MM.1S (cell line): ENCODE measurements around the gene VPS18.

ENCODE experiments used
- DNase-seq: peaks from one replicate; pipeline ENCODE4 v3.0.0-alpha.2; 2015
- H2AFZ ChIP-seq: fragments of 300-600 bp; sonication (generic); 2 replicates; pipeline ENCODE4 v1.6.0; 2016; ENCODE audit warnings: antibody characterized with exemption, low read length
- H3F3A ChIP-seq: fragments of 300-600 bp; sonication (generic); 2 replicates; pipeline ENCODE4 v1.6.1; 2016; ENCODE audit warnings: mild to moderate bottlenecking, antibody characterized with exemption, low read length, moderate library complexity, mixed read lengths; ENCODE audit not compliant: insufficient read depth
- H3K27ac ChIP-seq: fragments of 300-600 bp; sonication (generic); 2 replicates; pipeline ENCODE4 v1.5.1; 2016; ENCODE audit warnings: mild to moderate bottlenecking, low read length
- H3K27me3 ChIP-seq: fragments of 300-600 bp; sonication (generic); replicated peaks from 2 replicates; pipeline ENCODE4 v1.6.0; 2016; ENCODE audit warnings: low read length; ENCODE audit not compliant: insufficient read depth
- H3K36me3 ChIP-seq: fragments of 300-600 bp; sonication (generic); replicated peaks from 2 replicates; pipeline ENCODE4 v1.6.1; 2016; ENCODE audit warnings: mild to moderate bottlenecking, low read length, mixed read lengths; ENCODE audit not compliant: insufficient read depth
- H3K4me1 ChIP-seq: fragments of 300-600 bp; sonication (generic); 2 replicates; pipeline ENCODE4 v1.6.1; 2016; ENCODE audit warnings: low read length, mixed read lengths
- H3K4me2 ChIP-seq: fragments of 300-600 bp; sonication (generic); 2 replicates; pipeline ENCODE4 v1.6.0; 2016; ENCODE audit warnings: low read depth, low read length
- H3K4me3 ChIP-seq: fragments of 300-600 bp; sonication (generic); 2 replicates; pipeline ENCODE4 v1.5.1; 2016; ENCODE audit warnings: low read length, mixed read lengths
- H3K79me2 ChIP-seq: fragments of 300-600 bp; sonication (generic); 2 replicates; pipeline ENCODE4 v1.6.1; 2016; ENCODE audit warnings: mixed run types, low read length, mixed read lengths
- H3K9ac ChIP-seq: fragments of 300-600 bp; sonication (generic); 2 replicates; pipeline ENCODE4 v1.6.1; 2016; ENCODE audit warnings: low read length, mixed read lengths
- H3K9me2 ChIP-seq: fragments of 300-600 bp; sonication (generic); replicated peaks from 2 replicates; pipeline ENCODE4 v1.6.1; 2016; ENCODE audit warnings: mild to moderate bottlenecking, low read length, mixed read lengths; ENCODE audit not compliant: insufficient read depth
- H3K9me3 ChIP-seq: fragments of 300-600 bp; sonication (generic); replicated peaks from 2 replicates; pipeline ENCODE4 v1.6.1; 2016; ENCODE audit warnings: mild to moderate bottlenecking, low read length, mixed read lengths; ENCODE audit not compliant: insufficient read depth
- H4K20me1 ChIP-seq: fragments of 300-600 bp; sonication (generic); 2 replicates; pipeline ENCODE4 v1.6.1; 2016; ENCODE audit warnings: mild to moderate bottlenecking, low read length, moderate library complexity, mixed read lengths; ENCODE audit not compliant: insufficient read depth
- CTCF ChIP-seq: fragments of 300-600 bp; sonication (generic); IDR thresholded peaks from 2 replicates; pipeline ENCODE4 v1.5.1; 2016; ENCODE audit warnings: antibody characterized with exemption, low read length, mixed read lengths
- EZH2 ChIP-seq: fragments of 300-600 bp; sonication (generic); optimal IDR thresholded peaks from 2 replicates; pipeline ENCODE3; 2017; ENCODE audit warnings: low read depth, mild to moderate bottlenecking, antibody characterized with exemption, low read length, mixed read lengths
- EZH2phosphoT487 ChIP-seq: fragments of 300-600 bp; sonication (generic); IDR thresholded peaks from 2 replicates; pipeline ENCODE4 v1.6.1; 2018; ENCODE audit warnings: antibody characterized with exemption, low read length

VPS18 gene

GRCh38 chr15:40854161-40854560, 40.1 kb upstream of the VPS18 start:
- peaks cover 16% of the 10 kb centered on the region; the same call in 1 of the 2 replicates for H3K79me2 ChIP-seq
- no peaks in the 10 kb centered on the region for H3K9me2 ChIP-seq
- TF ChIP-seq CTCF (no peak), EZH2 (no peak), EZH2phosphoT487 (no peak)
- no peak overlapping the region for H2AFZ ChIP-seq
- no peaks in the 10 kb centered on the region for H3K9me3 ChIP-seq
- DNase-seq, result no peak
- H3K9ac ChIP-seq, result no peak overlapping the region
- no peaks in the 10 kb centered on the region for H4K20me1 ChIP-seq
- no peaks in the 10 kb centered on the region for H3F3A ChIP-seq
- no peaks in the 10 kb centered on the region for H3K36me3 ChIP-seq
- no peak overlapping the region for H3K4me3 ChIP-seq
- H3K27me3 ChIP-seq, result no peaks in the 10 kb centered on the region
- no peak overlapping the region for H3K27ac ChIP-seq
- no peak overlapping the region for H3K4me2 ChIP-seq
- no peaks in the 10 kb centered on the region for H3K4me1 ChIP-seq

- Histone ChIP-seq H3K79me2 (peaks cover 6% of the 10 kb centered on the region; the same call in 1 of the 2 replicates), H3K36me3 (no peaks in the 10 kb centered on the region)
- no peak for DNase-seq
Measured at GRCh38 chr15:40855706-40856234, 38.5 kb upstream of the VPS18 start.

GRCh38 chr15:40856746-40857145, 37.5 kb upstream of the VPS18 start:
- no peaks in the 10 kb centered on the region for H4K20me1 ChIP-seq
- H3K9me2 ChIP-seq, result no peaks in the 10 kb centered on the region
- H3K27ac ChIP-seq, result no peak overlapping the region
- H3K4me3 ChIP-seq, result no peak overlapping the region
- H3K9ac ChIP-seq, result no peak overlapping the region
- H3K27me3 ChIP-seq, result no peaks in the 10 kb centered on the region
- no peaks in the 10 kb centered on the region for H3K36me3 ChIP-seq
- no peak overlapping the region for H2AFZ ChIP-seq
- H3K4me2 ChIP-seq, result no peak overlapping the region
- no peaks in the 10 kb centered on the region for H3K9me3 ChIP-seq
- peaks cover 5% of the 10 kb centered on the region; the same call in 1 of the 2 replicates for H3K79me2 ChIP-seq
- no peak for DNase-seq
- no peaks in the 10 kb centered on the region for H3K4me1 ChIP-seq
- H3F3A ChIP-seq, result no peaks in the 10 kb centered on the region
- TF ChIP-seq EZH2phosphoT487 (no peak), EZH2 (no peak), CTCF (no peak)

More at GRCh38 chr15:40855706-40856234, 38.5 kb upstream of the VPS18 start:
- H3K27ac ChIP-seq, result no peak overlapping the region
- H4K20me1 ChIP-seq, result no peaks in the 10 kb centered on the region
- H3F3A ChIP-seq, result no peaks in the 10 kb centered on the region
- TF ChIP-seq EZH2, result no peak
- TF ChIP-seq EZH2phosphoT487, result no peak
- TF ChIP-seq CTCF, result no peak
- no peak overlapping the region for H3K4me2 ChIP-seq
- no peak overlapping the region for H2AFZ ChIP-seq
- H3K9me3 ChIP-seq, result no peaks in the 10 kb centered on the region
- no peaks in the 10 kb centered on the region for H3K9me2 ChIP-seq
- no peak overlapping the region for H3K4me3 ChIP-seq
- no peak overlapping the region for H3K9ac ChIP-seq
- H3K4me1 ChIP-seq, result no peaks in the 10 kb centered on the region
- no peaks in the 10 kb centered on the region for H3K27me3 ChIP-seq
